Left ventricle myocardium inferior (tissue), 1 donor: Measurements from ENCODE around the gene DLGAP3. TPM values are rescaled to one million over a fixed set of nuclear protein-coding genes. Genes with fewer than 3 reads are reported as not detected.

Experiments used
- DNase-seq: peaks from one replicate; pipeline ENCODE4 v3.0.0-alpha.2; 2020
- H3K27ac ChIP-seq: fragments of 200-600 bp; replicated peaks from 2 replicates; pipeline ENCODE4 v1.8.0; 2021
- H3K27me3 ChIP-seq: fragments of 200-600 bp; 2 replicates; pipeline ENCODE4 v1.8.0; 2021; ENCODE audit warnings: low read depth
- H3K36me3 ChIP-seq: fragments of 200-600 bp; 2 replicates; pipeline ENCODE4 v1.8.0; 2021
- H3K4me1 ChIP-seq: fragments of 200-600 bp; 2 replicates; pipeline ENCODE4 v1.8.0; 2021
- H3K4me3 ChIP-seq: fragments of 200-600 bp; 2 replicates; pipeline ENCODE4 v1.8.0; 2021; ENCODE audit warnings: mild to moderate bottlenecking, moderate library complexity
- H3K9me3 ChIP-seq: fragments of 200-600 bp; replicated peaks from 2 replicates; pipeline ENCODE4 v1.8.0; 2021
- CTCF ChIP-seq: fragments of 200-600 bp; IDR thresholded peaks from 2 replicates; pipeline ENCODE4 v1.8.0; 2021; ENCODE audit warnings: antibody characterized with exemption, mild to moderate bottlenecking, borderline replicate concordance
- intact Hi-C: fragments of 100-400 bp; cut with micrococcal nuclease; formaldehyde crosslinking; loops from one replicate; pipeline ENCODE4 v1.11.0; 2022
- total RNA-seq: library from RNA; stranded (reverse); fragmentation: NEBNext Ultra II Directional; extraction: Animal tissue kit (Norgen Biotek cat#: 25700); gene quantifications from one replicate; pipeline ENCODE4 v1.2.1, GENCODE V29; 2021
- donor health status: DM: no; HTN: yes; CAD: no; lungs with severe emphysema.

Gene DLGAP3
- total RNA-seq, 1 donor from 2014 or later = 0.05 TPM

DNA sequence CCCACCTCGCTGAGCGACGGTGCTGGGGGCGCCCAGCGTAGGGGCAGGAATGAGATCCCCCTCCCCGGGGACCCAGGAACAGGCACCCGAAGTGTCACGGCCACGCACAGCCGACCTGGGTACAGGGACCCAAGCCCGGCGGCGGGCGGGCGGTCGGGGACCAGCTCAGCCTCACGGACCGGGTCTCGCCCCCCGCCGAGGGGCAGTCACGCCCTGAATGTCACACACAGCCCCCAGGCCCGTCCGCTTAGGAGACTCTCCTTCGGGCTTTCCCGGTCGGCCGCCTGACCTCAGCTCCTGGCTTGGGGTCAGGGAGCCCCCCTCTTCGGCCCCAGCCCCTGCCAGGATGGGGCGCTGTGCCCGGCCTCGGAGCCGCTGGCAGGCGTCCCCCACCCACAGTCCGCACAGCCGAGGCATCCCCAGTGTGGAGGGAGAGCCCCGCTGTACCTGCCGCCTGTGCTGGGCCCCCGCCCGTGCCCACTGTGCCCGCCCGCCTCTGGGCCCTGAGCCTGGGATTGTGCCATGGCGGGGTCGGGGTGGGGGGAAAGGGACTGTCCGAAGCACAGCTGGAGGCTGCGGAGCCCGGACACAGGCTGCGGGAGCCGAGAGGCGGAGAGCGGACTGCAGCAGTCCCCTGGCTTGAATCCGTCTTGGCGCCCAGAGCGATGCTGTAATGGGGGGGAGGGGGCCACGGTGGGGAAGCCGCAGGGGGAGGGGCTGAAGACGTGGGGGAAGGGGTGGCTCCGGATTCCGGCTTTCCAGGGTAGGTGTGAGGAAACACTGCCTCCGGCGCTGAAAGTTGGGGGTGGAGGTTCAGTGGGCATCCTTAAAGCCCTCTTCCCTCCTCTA is 627 bp upstream of the DLGAP3 start:
- TF ChIP-seq CTCF = no peak
- peaks cover 72% of the 10 kb centered on the region for H3K27me3 ChIP-seq
- no peak overlapping the region for H3K27ac ChIP-seq
- peaks cover 18% of the 10 kb centered on the region for H3K4me1 ChIP-seq
- intact Hi-C loops = no loop called here
- DNase-seq = no peak
- H3K36me3 ChIP-seq = no peaks in the 10 kb centered on the region
- no peaks in the 10 kb centered on the region for H3K9me3 ChIP-seq
- peak overlapping the region; percentile 63 for H3K4me3 ChIP-seq

- TF ChIP-seq CTCF = no peak
- H3K27me3 ChIP-seq = peaks cover 81% of the 10 kb centered on the region
- intact Hi-C loops = no loop called here
These were observed 552 bp downstream of the DLGAP3 start for GRCh38 chr1:34928699-34929496.

DNA sequence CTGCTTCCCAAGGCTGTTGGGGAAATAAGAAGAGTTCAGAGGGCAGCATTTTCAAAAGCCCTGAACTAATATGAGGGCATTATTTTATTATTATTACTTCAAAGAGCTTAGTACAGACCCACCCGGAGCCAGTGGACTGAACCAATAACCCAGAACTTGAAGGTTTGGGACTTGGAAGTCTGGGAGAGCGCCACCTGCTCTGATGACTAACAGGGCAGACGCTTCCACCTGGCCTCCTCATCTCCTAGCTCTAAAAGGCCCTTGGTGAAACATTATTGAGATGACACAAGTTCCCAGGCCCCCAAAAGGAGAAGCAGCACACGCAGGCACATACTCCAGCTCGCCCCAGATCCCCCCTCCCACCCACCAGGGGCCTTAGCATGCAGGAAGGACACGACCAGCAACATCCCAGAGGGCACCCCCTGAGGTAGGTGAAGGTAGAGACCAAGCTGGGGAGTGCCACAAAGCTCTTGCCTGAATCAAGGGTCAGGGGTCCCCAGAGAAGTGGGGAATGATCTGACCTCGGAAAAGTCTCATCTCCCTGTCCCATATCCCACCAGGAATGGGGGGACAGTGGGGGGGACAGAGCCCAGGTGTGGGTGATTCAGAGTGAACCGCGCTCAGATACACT is 1.3 kb downstream of the DLGAP3 start:
- H3K27me3 ChIP-seq = peaks cover 88% of the 10 kb centered on the region
- peaks cover 18% of the 10 kb centered on the region for H3K4me1 ChIP-seq
- DNase-seq = no peak
- H3K36me3 ChIP-seq = no peaks in the 10 kb centered on the region
- no peak overlapping the region for H3K27ac ChIP-seq
- no peak overlapping the region for H3K4me3 ChIP-seq
- no peaks in the 10 kb centered on the region for H3K9me3 ChIP-seq
- intact Hi-C loops = no loop called here
- no peak for TF ChIP-seq CTCF

More at GRCh38 chr1:34928699-34929496, 552 bp downstream of the DLGAP3 start:
- H3K4me1 ChIP-seq = peaks cover 18% of the 10 kb centered on the region
- H3K36me3 ChIP-seq = no peaks in the 10 kb centered on the region
- H3K27ac ChIP-seq = no peak overlapping the region
- no peak for DNase-seq
- H3K4me3 ChIP-seq = peak overlapping the region; percentile 63
- no peaks in the 10 kb centered on the region for H3K9me3 ChIP-seq

- H3K4me3 ChIP-seq = no peak overlapping the region
- H3K9me3 ChIP-seq = no peaks in the 10 kb centered on the region
- no peak for DNase-seq
- TF ChIP-seq CTCF = no peak
- H3K27me3 ChIP-seq = peaks cover 97% of the 10 kb centered on the region
- no peaks in the 10 kb centered on the region for H3K36me3 ChIP-seq
- no peak overlapping the region for H3K27ac ChIP-seq
- intact Hi-C loops = no loop called here
- peaks cover 18% of the 10 kb centered on the region for H3K4me1 ChIP-seq
These were observed 2.1 kb downstream of the DLGAP3 start for GRCh38 chr1:34927316-34927715.

DNA sequence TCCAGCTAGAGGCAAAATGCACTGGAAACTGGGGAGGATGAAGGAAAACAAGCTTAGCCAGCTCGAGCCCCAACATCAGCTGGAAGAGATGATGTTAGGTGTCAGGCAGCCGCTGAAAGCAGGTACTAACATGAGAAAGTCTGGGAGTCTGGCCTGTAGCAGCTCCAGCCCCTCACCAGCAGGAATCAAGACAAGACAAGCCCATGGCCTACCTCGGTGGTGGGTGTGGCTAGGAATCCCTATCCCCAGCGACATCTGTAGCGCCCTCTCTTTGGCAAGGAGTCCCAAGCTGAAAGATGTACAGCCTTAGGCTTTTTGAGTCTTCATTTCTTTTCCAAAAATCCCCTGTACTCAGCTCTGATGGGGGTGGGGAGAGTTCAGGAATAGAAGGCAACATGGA is 2.6 kb downstream of the DLGAP3 start:
- no peak for DNase-seq
- no peak overlapping the region for H3K4me3 ChIP-seq
- intact Hi-C loops = no loop called here
- no peak overlapping the region for H3K27ac ChIP-seq
- peaks cover 97% of the 10 kb centered on the region for H3K27me3 ChIP-seq
- no peak for TF ChIP-seq CTCF
- no peaks in the 10 kb centered on the region for H3K9me3 ChIP-seq
- peaks cover 18% of the 10 kb centered on the region for H3K4me1 ChIP-seq
- no peaks in the 10 kb centered on the region for H3K36me3 ChIP-seq
